ENCODE measurements around the gene SPACA9.

SPACA9 gene

DNA sequence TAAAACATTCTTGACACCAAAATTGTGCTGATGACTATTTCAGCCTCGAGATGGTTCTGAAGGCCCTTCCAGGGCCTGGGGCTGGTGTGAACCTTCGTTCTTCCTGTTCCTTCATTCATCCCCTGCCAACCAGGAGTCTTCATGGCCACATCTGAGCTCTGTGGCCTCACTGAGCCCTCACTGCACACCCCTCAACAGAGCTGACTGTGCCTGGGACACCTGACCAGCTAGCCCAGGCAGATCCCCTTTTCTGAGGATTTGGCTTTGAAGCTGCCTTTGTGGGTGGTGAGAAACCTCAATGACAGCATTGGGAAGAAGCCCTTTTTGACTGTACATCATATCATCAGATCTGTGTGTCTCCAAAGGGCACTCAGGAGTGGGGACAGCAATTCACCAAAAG, 14.4 kb upstream of the SPACA9 start:
- DNase-seq: no peak

DNA sequence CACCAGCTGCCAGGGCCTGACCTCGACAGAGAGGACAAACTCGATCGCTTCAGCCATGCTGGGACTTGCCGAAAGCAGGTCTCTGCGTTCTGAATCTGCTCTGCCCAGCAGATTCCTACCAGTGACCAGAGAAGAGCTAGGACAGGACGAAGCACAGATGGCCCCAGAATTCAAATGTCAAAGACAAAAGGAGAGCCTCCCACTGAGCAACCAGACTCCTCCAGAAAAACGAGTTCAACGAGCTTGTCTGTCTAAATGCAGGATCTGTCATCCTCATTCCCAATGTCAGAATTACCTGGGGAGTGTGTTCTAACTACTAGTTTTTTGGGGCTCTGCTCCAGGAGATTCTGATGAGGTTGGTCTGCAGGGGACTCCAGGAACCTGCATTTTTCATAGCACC, 14.0 kb upstream of the SPACA9 start:
- no peak for DNase-seq

DNA sequence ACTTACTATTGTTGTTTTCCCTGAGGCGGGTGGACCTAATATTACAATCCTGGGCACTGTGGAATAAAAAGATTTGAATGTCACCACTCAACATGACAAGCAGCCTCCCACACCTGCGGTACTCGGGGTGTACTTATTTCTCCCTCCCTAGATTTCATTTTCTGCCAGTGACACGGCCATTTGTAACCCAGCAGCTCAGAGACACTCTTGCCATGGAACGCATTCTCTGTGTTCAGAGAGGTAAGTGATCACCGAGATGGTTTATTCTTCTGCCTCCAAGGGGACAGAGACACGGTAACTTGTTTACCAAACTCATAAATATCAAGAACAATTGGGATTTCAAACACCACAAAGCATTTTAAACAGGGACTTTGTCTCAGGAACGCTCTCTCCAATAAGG, 11.8 kb upstream of the SPACA9 start:
- DNase-seq: no peak

GRCh38 chr9:132869266-132869665, 9.4 kb upstream of the SPACA9 start:
- DNase-seq: no peak

DNA sequence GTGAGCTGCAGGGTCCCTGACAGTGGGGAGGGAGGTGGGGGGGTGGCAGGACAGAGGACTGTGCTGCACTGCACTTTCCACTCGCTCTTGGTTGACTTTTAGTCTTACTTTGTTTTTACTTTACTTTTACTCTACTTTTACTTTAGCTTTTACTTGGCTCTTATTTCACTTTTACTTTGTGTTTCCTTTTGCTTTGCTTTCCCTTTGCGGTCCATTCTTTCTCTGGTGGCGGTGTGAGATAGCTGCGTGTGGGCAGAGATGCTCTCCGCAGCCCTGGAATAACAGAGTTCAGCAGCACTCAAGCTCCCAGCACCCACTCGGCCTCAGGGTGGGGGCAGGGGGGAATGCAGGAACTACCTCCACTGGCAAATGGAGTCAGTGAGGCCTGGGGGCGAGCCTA, 5.3 kb upstream of the SPACA9 start:
- no peak for DNase-seq

DNA sequence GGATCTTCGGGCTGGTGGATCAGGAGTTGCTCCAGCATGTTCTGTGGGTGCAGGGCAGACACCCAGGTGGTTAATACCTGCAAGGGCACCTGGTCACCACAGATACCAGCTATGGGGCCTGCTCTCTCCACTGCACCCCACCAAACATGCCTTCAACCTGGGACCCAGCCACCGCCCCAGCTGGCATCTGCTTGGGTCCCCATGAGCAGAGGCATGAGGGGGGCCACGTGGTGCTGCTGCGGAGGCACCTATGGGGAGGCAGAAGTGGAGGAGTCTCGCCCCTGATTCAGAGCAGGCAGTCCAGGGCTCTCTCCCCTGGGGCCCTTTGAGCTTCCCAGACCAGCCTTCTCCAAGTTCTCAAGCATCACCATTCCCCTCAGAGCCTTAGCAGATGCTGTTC, 3.5 kb upstream of the SPACA9 start:
- no peak for DNase-seq

- no peak for DNase-seq
Measured at GRCh38 chr9:132876849-132877248, 1.8 kb upstream of the SPACA9 start.

- DNase-seq: no peak
Measured at GRCh38 chr9:132877458-132877823, 1.3 kb upstream of the SPACA9 start.

- DNase-seq: peak; percentile 71 to 81
Measured at GRCh38 chr9:132877824-132878694, 639 bp upstream of the SPACA9 start, which contains the start of gene AK8. Gene AK8 (minus strand): TSS chr9:132878284. CDS start chr9:132878255, 29 bp downstream.

DNA sequence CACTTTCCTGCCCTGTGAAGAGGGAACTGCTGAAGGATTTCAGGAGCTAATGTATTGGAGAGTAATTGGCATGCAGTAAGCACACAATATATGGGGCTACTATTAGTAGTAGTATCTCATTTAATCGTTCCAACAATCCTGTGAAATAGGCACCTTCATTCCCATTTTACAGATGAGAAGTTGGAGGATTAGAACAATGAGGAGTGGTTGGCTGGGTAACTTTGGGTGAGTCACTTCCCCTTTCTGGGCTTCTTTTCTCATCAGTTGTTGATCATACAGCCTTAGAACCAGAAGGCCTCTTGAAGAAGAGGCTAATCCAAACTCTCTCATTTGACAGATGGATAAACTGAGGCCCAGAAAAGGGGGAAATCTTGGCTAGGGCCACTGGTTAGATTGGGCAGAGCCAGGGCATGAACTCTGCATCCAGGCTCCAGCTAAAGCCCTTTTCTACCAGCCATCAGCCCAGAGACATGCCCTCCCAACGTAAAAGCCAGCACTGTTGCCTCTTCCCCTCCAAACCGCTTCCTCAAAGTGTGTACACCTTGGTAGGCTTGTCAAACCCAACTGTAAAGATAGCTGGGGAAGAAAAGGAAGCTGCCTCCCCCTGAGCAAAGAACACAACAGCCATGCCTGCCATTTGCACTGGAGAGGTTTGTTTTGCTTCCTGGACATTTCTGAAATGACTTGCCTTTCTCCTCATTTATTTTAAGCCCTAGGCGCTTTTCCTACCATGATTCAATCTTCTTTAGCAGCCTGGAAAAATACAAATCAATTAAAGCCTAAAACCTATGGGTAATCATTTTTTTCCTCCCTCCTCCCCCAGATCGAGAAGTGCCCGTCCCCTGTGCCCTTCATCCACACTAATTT, 992 bp downstream of the SPACA9 start:
- no peak for DNase-seq

DNA sequence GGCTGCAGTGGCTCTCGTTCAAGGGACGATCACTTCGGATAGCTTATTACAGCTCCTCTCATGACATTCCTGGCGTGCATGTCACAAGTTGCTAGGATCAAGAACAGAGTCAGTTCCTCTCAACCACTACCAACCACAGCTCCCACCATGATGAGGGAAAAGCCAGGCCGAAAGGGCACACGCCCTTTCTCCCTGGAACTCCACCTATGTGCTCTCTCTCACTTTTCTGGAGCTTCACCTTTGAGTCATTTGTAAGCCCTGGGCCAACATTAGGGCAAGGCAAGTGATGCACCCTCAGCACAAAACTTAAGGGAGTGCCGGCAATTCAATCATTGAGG, 1.6 kb downstream of the SPACA9 start:
- no peak for DNase-seq

- DNase-seq: no peak
Measured at GRCh38 chr9:132881826-132882225, 3.1 kb downstream of the SPACA9 start.

- DNase-seq: no peak
Measured at GRCh38 chr9:132882616-132883015, 3.9 kb downstream of the SPACA9 start.

- no peak for DNase-seq
Measured at GRCh38 chr9:132883349-132884294, 4.9 kb downstream of the SPACA9 start.

GRCh38 chr9:132885720-132886333, 7.1 kb downstream of the SPACA9 start:
- no peak for DNase-seq

DNA sequence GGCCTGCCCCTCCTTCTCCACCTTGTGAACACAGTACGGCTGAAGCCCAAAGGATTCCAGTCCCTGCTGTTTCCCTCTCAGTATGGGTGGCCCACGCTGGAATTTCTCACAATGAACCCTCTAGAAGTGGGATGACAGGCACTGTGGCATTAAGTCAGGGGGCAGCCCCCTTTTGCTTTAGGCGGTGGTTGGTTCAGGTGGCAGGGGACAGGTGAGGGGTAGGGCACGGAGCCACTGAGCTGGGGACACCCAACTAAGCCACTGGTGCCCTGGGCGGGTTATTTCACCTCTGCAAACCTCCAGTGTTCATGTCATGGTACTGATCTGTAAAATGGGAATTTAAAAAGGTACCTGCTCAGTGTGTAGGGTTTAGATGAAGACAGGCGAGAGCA, 7.6 kb downstream of the SPACA9 start:
- DNase-seq: no peak

- DNase-seq: no peak
Measured at GRCh38 chr9:132887181-132888120, 8.8 kb downstream of the SPACA9 start.

DNA sequence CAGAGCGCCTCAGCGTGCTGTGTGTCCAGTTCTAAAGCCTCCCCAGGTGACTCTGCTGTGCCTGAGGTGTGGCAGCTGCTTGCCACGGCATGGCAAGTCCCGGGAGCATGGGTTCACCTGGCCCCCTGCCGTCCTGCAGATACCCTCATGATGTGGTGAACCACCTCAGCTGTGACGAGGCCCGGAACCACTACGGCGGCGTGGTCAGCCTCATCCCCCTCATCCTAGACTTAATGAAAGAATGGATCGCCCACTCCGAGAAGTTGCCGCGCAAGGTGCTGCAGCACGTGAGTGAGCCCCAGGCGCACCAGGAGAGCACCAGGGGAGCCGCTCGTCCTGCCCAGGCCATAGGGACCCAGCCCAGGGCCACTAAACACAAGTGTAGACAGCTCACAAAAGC, 9.5 kb downstream of the SPACA9 start:
- no peak for DNase-seq

DNA sequence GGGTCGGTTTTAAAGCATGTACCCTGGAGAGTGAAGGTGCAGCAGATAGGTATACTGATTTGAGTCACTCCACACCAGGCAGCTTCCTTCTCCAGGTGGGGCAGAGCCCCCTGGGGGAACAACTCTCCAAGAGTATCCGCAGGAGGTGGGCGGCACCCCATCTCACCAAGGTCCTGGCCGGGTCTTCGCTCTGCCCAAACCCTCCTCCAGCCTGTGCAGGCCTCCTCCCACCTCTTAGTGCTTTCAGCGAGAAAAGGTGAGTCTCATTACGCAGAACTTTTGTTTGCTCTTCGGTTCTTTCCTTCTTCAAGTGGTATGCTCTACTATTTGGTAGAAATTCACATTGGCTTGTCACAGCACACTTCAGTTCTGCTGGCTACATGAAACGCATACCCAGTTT, 13.7 kb downstream of the SPACA9 start:
- DNase-seq: no peak

GRCh38 chr9:132894346-132894745, 15.6 kb downstream of the SPACA9 start:
- DNase-seq: no peak

Measured in CD4-positive, alpha-beta T cell treated with Interferon alpha-2 for 1 hour (primary cell).